NB4 (cell line): ENCODE data around the gene CCNA1.

Experiments
- DNase-seq: peaks from one replicate; pipeline ENCODE4 v3.0.0; 2010; ENCODE audit warnings: low read depth
- H3K4me3 ChIP-seq: one replicate; pipeline ENCODE4 v1.5.1; 2011; ENCODE audit warnings: mild to moderate bottlenecking, low read depth, low read length, moderate library complexity
- MYC ChIP-seq: IDR thresholded peaks from 2 replicates; pipeline ENCODE4 v1.6.1; 2011; ENCODE audit warnings: low read depth, low read length
- POLR2A ChIP-seq: IDR thresholded peaks from 2 replicates; pipeline ENCODE4 v1.6.1; 2011; ENCODE audit warnings: mild to moderate bottlenecking; ENCODE audit not compliant: insufficient read length; ENCODE audit errors: extremely low read depth
- TF ChIP-seq, protein P1 (sequence below): IDR thresholded peaks from one replicate; pipeline ENCODE4 v1.5.1; 2012; ENCODE audit warnings: low read depth, low read length
- TF ChIP-seq, protein P2 (sequence below): IDR thresholded peaks from 2 replicates; pipeline ENCODE4 v1.6.1; 2011; ENCODE audit warnings: low read depth, low read length

The CCNA1 gene

DNA sequence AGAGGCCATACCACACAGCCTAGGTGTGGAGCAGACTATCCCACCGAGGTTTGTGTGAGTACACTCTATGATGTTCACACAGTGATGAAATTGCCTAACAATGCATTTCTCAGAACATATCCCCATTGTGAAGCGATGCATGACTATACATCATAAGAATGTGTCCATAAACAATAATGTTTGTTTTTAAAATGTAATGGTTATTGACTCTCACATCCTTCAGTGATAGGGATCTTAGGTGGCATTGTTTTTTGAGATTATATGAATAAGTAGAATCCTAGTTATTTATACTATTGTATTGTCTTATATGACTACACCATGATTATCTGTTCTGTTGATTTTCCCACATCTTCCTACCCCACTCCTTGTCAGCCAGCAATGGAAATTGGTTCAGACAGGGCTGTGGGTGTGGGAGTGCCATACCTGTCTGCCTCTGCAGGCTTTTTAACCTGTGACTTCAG is 13.6 kb downstream of the CCNA1 start:
- H3K4me3 ChIP-seq: no peak overlapping the region
- TF ChIP-seq, protein P1, sequence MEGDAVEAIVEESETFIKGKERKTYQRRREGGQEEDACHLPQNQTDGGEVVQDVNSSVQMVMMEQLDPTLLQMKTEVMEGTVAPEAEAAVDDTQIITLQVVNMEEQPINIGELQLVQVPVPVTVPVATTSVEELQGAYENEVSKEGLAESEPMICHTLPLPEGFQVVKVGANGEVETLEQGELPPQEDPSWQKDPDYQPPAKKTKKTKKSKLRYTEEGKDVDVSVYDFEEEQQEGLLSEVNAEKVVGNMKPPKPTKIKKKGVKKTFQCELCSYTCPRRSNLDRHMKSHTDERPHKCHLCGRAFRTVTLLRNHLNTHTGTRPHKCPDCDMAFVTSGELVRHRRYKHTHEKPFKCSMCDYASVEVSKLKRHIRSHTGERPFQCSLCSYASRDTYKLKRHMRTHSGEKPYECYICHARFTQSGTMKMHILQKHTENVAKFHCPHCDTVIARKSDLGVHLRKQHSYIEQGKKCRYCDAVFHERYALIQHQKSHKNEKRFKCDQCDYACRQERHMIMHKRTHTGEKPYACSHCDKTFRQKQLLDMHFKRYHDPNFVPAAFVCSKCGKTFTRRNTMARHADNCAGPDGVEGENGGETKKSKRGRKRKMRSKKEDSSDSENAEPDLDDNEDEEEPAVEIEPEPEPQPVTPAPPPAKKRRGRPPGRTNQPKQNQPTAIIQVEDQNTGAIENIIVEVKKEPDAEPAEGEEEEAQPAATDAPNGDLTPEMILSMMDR: no peak
- TF ChIP-seq, protein P2, sequence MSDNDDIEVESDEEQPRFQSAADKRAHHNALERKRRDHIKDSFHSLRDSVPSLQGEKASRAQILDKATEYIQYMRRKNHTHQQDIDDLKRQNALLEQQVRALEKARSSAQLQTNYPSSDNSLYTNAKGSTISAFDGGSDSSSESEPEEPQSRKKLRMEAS: no peak
- TF ChIP-seq POLR2A: no peak
- no peak for TF ChIP-seq MYC
- DNase-seq: no peak

DNA sequence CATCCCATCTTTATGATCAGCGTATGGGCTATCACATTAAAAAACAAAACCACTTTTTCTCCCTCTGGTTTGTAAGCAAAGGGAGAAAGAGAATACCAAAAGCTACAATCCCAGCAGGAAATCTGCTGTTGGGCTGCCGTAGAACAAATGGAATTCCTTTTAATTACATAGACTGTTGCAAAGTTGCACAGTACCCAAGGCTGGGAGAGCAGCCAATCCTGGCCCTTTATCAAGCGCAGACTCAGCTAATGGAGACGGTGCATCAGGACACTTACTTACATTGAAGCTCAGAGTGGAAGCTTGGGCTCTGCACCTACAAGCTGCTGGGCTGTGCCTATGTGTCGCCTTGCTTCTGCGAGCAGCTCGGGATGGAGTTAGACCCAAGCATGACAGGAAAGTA is 15.2 kb downstream of the CCNA1 start:
- no peak for DNase-seq
- H3K4me3 ChIP-seq: no peak overlapping the region
- TF ChIP-seq POLR2A (no peak), MYC (no peak)
- TF ChIP-seq, protein P2: no peak
- TF ChIP-seq, protein P1: no peak

DNA sequence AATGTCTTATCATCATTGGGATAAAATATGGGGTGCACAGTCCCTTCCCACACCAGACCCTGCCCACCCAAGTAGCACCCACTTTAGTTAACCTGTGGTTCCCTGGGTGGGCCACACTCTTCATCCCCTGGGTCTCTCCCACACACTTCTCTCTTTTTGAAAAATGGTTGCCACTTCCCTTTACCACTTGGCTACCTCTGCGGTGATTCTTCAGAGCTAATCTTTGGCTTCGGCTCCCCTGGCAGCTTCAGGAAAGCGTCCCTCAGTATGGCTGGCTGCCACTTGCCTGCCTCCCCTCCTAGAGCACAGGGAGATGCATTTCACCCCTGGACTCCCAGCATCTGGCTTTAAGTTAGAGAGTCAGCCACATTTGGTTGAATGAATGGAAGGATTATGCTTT is 18.2 kb downstream of the CCNA1 start:
- no peak overlapping the region for H3K4me3 ChIP-seq
- TF ChIP-seq, protein P2: no peak
- TF ChIP-seq POLR2A (no peak), MYC (no peak)
- TF ChIP-seq, protein P1: no peak
- peak; percentile 50 for DNase-seq

DNA sequence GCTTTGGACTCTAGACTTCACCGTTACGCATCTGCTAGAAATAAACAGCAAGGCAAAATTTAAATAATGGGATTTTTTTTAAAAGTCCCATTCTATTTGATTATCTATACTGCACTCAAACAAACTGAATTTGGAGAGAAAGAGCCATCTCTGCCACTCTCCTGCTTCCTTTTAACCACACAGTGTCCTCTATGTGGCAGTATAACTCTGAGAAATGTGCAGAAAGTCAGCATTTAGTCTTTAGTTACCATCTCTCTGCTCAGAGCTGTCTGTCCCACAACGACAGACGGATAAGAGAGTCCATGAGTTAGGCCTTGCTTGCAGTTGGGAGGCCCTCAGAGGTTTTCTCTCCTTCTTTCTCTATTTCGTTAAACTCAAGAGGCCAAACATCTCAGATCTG is 21.2 kb downstream of the CCNA1 start:
- H3K4me3 ChIP-seq: no peak overlapping the region
- DNase-seq: peak; percentile 81
- TF ChIP-seq, protein P2: 0 out of 2 replicates have a peak, but pooled peaks have one; percentile 32
- no peak for TF ChIP-seq MYC
- TF ChIP-seq, protein P1: peak; percentile 41
- TF ChIP-seq POLR2A: no peak

DNA sequence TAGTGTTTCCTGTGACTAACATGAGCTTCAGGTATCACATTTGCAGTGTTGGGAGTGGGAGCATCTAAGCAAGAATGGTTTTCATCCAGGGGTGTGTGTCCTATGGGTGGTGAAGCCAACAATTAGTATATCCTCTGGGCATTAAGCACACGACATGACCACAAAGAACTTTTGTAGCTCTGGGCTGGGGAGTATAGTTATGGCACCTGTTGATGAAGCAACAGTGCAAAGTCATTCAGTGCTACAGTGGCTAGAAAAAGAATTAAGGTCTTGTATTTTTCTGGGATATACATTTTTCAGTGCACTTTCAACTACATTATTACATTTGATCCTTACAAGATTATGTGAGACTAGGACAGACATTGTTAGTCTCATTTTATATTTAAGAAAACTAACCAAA is 21.8 kb downstream of the CCNA1 start:
- TF ChIP-seq, protein P2: no peak
- TF ChIP-seq, protein P1: no peak
- no peak for TF ChIP-seq POLR2A
- no peak for TF ChIP-seq MYC
- peak; percentile 48 for DNase-seq
- no peak overlapping the region for H3K4me3 ChIP-seq

DNA sequence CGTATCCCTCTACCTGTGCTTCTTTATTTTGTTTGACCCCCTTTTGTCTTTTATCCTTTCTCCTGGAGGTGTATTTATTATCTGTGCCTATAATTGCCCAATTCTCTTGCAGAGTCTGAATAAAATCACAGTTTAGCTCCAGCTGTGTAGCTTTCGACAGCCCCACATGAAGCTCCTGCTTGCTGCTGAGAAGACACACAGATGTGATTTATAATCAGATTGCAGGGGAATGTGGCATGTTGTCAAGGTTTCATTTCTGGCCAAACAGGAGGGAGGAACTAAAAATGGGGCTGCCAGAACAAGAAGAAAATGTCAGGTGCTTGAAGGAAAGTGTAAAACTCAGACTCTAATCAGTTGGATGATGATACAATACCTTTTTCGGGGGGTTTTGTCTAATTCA is 22.7 kb downstream of the CCNA1 start:
- TF ChIP-seq, protein P2: no peak
- TF ChIP-seq, protein P1: no peak
- no peak for TF ChIP-seq MYC
- TF ChIP-seq POLR2A: no peak
- no peak overlapping the region for H3K4me3 ChIP-seq
- DNase-seq: no peak
